Adrenal gland (tissue), 12 donors: ENCODE data around the gene ERMP1. TPM values are rescaled to one million over a fixed set of nuclear protein-coding genes. Genes with fewer than 3 reads are reported as not detected.

ENCODE experiments used
- DNase-seq, 7 donors: peaks; one replicate each; pipeline ENCODE4 v3.0.0-alpha.2; 2019 to 2020
- H3K27ac ChIP-seq, 5 donors: fragments of 200-600 bp; sonication (generic) in 4 of 5; 1 replicate in 3 of 5; 2 replicates in 2 of 5; pipeline versions ENCODE4 v1.5.1 to v1.8.0; 2016 to 2020; ENCODE audit warnings: mild to moderate bottlenecking in 1 of 5
- H3K27me3 ChIP-seq: fragments of 200-600 bp; 2 replicates; pipeline ENCODE4 v1.8.0; 2021
- H3K36me3 ChIP-seq, 2 donors: fragments of 200-600 bp; replicated peaks in 1 of 2; 1 replicate in 1 of 2; 2 replicates in 1 of 2; pipeline versions ENCODE4 v1.5.1 to v1.8.0; 2018 to 2022
- H3K4me1 ChIP-seq, 2 donors: fragments of 200-600 bp; replicated peaks in 1 of 2; 1 replicate in 1 of 2; 2 replicates in 1 of 2; pipeline versions ENCODE4 v1.5.1 to v1.8.0; 2018 to 2021
- H3K4me3 ChIP-seq, 4 donors: fragments of 200-600 bp; sonication (generic) in 3 of 4; one replicate each; pipeline ENCODE4 v1.5.1; 2016 to 2018
- H3K9me3 ChIP-seq, 3 donors: fragments of 200-600 bp; sonication (generic) in 1 of 3; replicated peaks in 1 of 3; 1 replicate in 2 of 3; 2 replicates in 1 of 3; pipeline versions ENCODE4 v1.5.1 to v1.8.0; 2016 to 2021
- CTCF ChIP-seq, 6 experiments: fragments of 450-650 bp in 4 of 6; fragments of 200-600 bp in 2 of 6; sonication (generic) in 1 of 6; IDR thresholded peaks; 1 replicate in 5 of 6; 2 replicates in 1 of 6; pipeline versions ENCODE4 v1.5.1 to v1.8.0; 2016 to 2021; ENCODE audit warnings: antibody characterized with exemption in 6 of 6, mild to moderate bottlenecking in 2 of 6, moderate library complexity in 1 of 6
- POLR2A ChIP-seq, 2 donors: fragments of 450-650 bp; IDR thresholded peaks; one replicate each; pipeline ENCODE4 v1.6.1; 2017; ENCODE audit warnings: antibody characterized with exemption in 2 of 2, mild to moderate bottlenecking in 2 of 2, moderate library complexity in 1 of 2
- WGBS, 4 donors: extraction: QIAGEN DNeasy Blood & Tissue Kit in 2 of 4; methylation state at CpG; one replicate each; pipeline versions ENCODE4 v1.1.5 to v1.1.7; 2013 to 2017; 5-methylcytosine and 5-hydroxymethylcytosine counted together
- intact Hi-C, 2 donors: fragments of 100-400 bp; cut with DNase I; formaldehyde crosslinking; loops; one replicate each; pipeline versions ENCODE4 v1.14.1 to v1.15.0; 2022 to 2023
- polyA plus RNA-seq, 3 donors: library from polyadenylated mRNA; stranded (reverse); fragments of 200-250 nt in 2 of 3; fragments of 350-450 nt in 1 of 3; fragmentation: Illumina TruSeq in 1 of 3; extraction: RNeasy Lipid Tissue Mini Kit (QIAGEN cat#74804) in 1 of 3; gene quantifications; one replicate each; pipeline ENCODE4 v1.2.3, GENCODE V29; 2013 to 2014
- total RNA-seq, 9 donors: library from RNA; depleted of rRNA in 4 of 9; stranded (reverse); fragments of >200 nt in 4 of 9; fragments of 120-200 nt in 1 of 9; fragmentation: NEBNext Ultra II Directional in 1 of 9; extraction: Animal tissue kit (Norgen Biotek cat#: 25700) in 1 of 9; gene quantifications; one replicate each; pipeline versions ENCODE4 v1.1.0 to v1.2.4, GENCODE V29; 2013 to 2023
- donor health status: healthy with polysubstance abuse.
- donor health status: Bipolar disorder and iron deficiency.
- donor health status: DM: yes; HTN: yes; CAD: no.
- donor health status: DM: no; HTN: no; CAD: no.
- donor health status: DM: no; HTN: no; CAD: no.
- donor health status: DM: yes; HTN: yes; CAD: no.

Gene ERMP1
- total and polyA plus RNA-seq, 12 donors = 6.0 to 120 (median 38.6) TPM

GRCh38 chr9:5840788-5841187 is 7.9 kb upstream of the ERMP1 start:
- no peak for DNase-seq
- Histone ChIP-seq H3K9me3 (no peaks in the 10 kb centered on the region), H3K27me3 (no peaks in the 10 kb centered on the region), H3K27ac (no peak overlapping the region), H3K4me1 (peaks cover 14 to 29% of the 10 kb centered on the region in 2 donors), H3K4me3 (no peak overlapping the region), H3K36me3 (no peaks in the 10 kb centered on the region)
- intact Hi-C loops = no loop called here
- no peak for TF ChIP-seq CTCF (IDR thresholded peaks at IDR 0.05)
- no peak for TF ChIP-seq POLR2A (IDR thresholded peaks at IDR 0.05)
- 78 to 92% (median 83%) methylated on average over 3 of the region's 3 CpGs for WGBS, 4 donors

- DNase-seq = no peak
- Histone ChIP-seq H3K9me3 (no peaks in the 10 kb centered on the region), H3K4me3 (no peak overlapping the region), H3K36me3 (no peaks in the 10 kb centered on the region), H3K27ac (peak overlapping the region; percentile 25 to 81 (median 72)), H3K4me1 (peaks cover 14 to 29% of the 10 kb centered on the region in 2 donors), H3K27me3 (no peaks in the 10 kb centered on the region)
- WGBS, 4 donors = 42 to 53% (median 45%) methylated on average over 4 of the region's 4 CpGs
- no peak for TF ChIP-seq POLR2A (IDR thresholded peaks at IDR 0.05)
- TF ChIP-seq CTCF (IDR thresholded peaks at IDR 0.05) = no peak
- intact Hi-C loops = no loop called here
Measured at GRCh38 chr9:5839572-5839902, 6.6 kb upstream of the ERMP1 start.

- Histone ChIP-seq H3K9me3 (no peaks in the 10 kb centered on the region), H3K4me3 (no peak overlapping the region), H3K36me3 (no peaks in the 10 kb centered on the region), H3K27ac (peak overlapping the region; percentile 25 to 81 (median 72)), H3K4me1 (peaks cover 14 to 29% of the 10 kb centered on the region in 2 donors), H3K27me3 (no peaks in the 10 kb centered on the region)
- peak; percentile 40 to 81 (median 74) for DNase-seq
- TF ChIP-seq POLR2A (IDR thresholded peaks at IDR 0.05) (peak in 1 of 2 donors; percentile 26), CTCF (IDR thresholded peaks at IDR 0.05) (no peak)
- 9 to 24% (median 20%) methylated on average over 2 of the region's 2 CpGs for WGBS, 4 donors
- intact Hi-C loops = no loop called here
Measured at GRCh38 chr9:5838884-5839571, 6.1 kb upstream of the ERMP1 start.

GRCh38 chr9:5835808-5836207 is 2.9 kb upstream of the ERMP1 start:
- peak in 2 of 7 donors; percentile 28 to 52 for DNase-seq
- intact Hi-C loops = no loop called here
- Histone ChIP-seq H3K4me3 (no peak overlapping the region), H3K36me3 (no peaks in the 10 kb centered on the region), H3K4me1 (peaks cover 21 to 36% of the 10 kb centered on the region in 2 donors), H3K27ac (no peak overlapping the region), H3K27me3 (no peaks in the 10 kb centered on the region), H3K9me3 (no peaks in the 10 kb centered on the region)
- 14 to 48% (median 36%) methylated on average over 1 of the region's 1 CpG for WGBS, 4 donors
- no peak for TF ChIP-seq CTCF (IDR thresholded peaks at IDR 0.05)
- no peak for TF ChIP-seq POLR2A (IDR thresholded peaks at IDR 0.05)
